Measurements from ENCODE around the gene KRTAP3-1. TPM values are rescaled to one million over a fixed set of nuclear protein-coding genes. Genes with fewer than 3 reads are reported as not detected.
"Not testable (repeated sequence)": the region's sequence is repeated elsewhere in the genome, so short reads cannot be mapped to it uniquely, and the experiment has no call there.

KRTAP3-1 gene
- total and polyA plus RNA-seq, 8 donors: 0.19 TPM; not detected in 7

GRCh38 chr17:41009301-41009760, 403 bp upstream of the KRTAP3-1 start:
- 14 to 18% methylated on average over 4 of the region's 4 CpGs for WGBS, 2 donors
- TF ChIP-seq CTCF (IDR thresholded peaks at IDR 0.05): no peak
- intact Hi-C loops (cut with DNase I): no loop called here
- Histone ChIP-seq H3K4me1 (no peaks in the 10 kb centered on the region), H3K4me3 (no peak overlapping the region), H3K36me3 (no peaks in the 10 kb centered on the region), H3K27me3 (no peaks in the 10 kb centered on the region), H3K9me3 (no peaks in the 10 kb centered on the region), H3K27ac (no peak overlapping the region)
- DNase-seq (no peak), FAIRE-seq (no peak), ATAC-seq (peak in 1 of 4 donors; percentile 46)

- DNase-seq: no peak
- Histone ChIP-seq H3K36me3 (no peaks in the 10 kb centered on the region), H3K27ac (no peak overlapping the region), H3K27me3 (no peaks in the 10 kb centered on the region), H3K9me3 (no peaks in the 10 kb centered on the region), H3K4me1 (no peaks in the 10 kb centered on the region), H3K4me3 (no peak overlapping the region)
- 81 to 88% methylated on average over 3 of the region's 3 CpGs for WGBS, 2 donors
- no peak for FAIRE-seq
- TF ChIP-seq CTCF (IDR thresholded peaks at IDR 0.05): no peak
- no peak for ATAC-seq
- intact Hi-C loops (cut with DNase I): no loop called here
Observed at GRCh38 chr17:41004397-41004796, 4.5 kb downstream of the KRTAP3-1 start.

- FAIRE-seq: no peak
- H3K27me3 ChIP-seq: no peaks in the 10 kb centered on the region
- no peak overlapping the region for H3K27ac ChIP-seq
- no peak overlapping the region for H3K4me3 ChIP-seq
- no peak for ATAC-seq
- intact Hi-C loops (cut with DNase I): no loop called here
- H3K4me1 ChIP-seq: no peaks in the 10 kb centered on the region
- H3K9me3 ChIP-seq: no peaks in the 10 kb centered on the region
- no peak for TF ChIP-seq CTCF (IDR thresholded peaks at IDR 0.05)
- no peak for DNase-seq
- H3K36me3 ChIP-seq: no peaks in the 10 kb centered on the region
- whole genome bisulfite sequencing, 2 donors: 43 to 48% methylated on average over 4 of the region's 4 CpGs
Observed at GRCh38 chr17:41003926-41004325, 5.0 kb downstream of the KRTAP3-1 start.

- H3K27me3 ChIP-seq: no peaks in the 10 kb centered on the region
- TF ChIP-seq CTCF (IDR thresholded peaks at IDR 0.05): no peak
- H3K9me3 ChIP-seq: no peaks in the 10 kb centered on the region
- ATAC-seq: no peak
- H3K27ac ChIP-seq: no peak overlapping the region
- 35 to 40% methylated on average over 5 of the region's 5 CpGs for WGBS, 2 donors
- H3K4me3 ChIP-seq: no peak overlapping the region
- intact Hi-C loops (cut with DNase I): no loop called here
- no peak for DNase-seq
- no peaks in the 10 kb centered on the region for H3K4me1 ChIP-seq
- no peak for FAIRE-seq
- no peaks in the 10 kb centered on the region for H3K36me3 ChIP-seq
Observed at GRCh38 chr17:41002814-41003213, 6.1 kb downstream of the KRTAP3-1 start.

GRCh38 chr17:41001795-41002194, 7.1 kb downstream of the KRTAP3-1 start:
- 57 to 71% methylated on average over 4 of the region's 4 CpGs for WGBS, 2 donors
- intact Hi-C loops (cut with DNase I): no loop called here
- no peak for FAIRE-seq
- Histone ChIP-seq H3K9me3 (no peaks in the 10 kb centered on the region), H3K27ac (no peak overlapping the region), H3K27me3 (no peaks in the 10 kb centered on the region), H3K36me3 (no peaks in the 10 kb centered on the region), H3K4me3 (no peak overlapping the region), H3K4me1 (no peaks in the 10 kb centered on the region)
- no peak for TF ChIP-seq CTCF (IDR thresholded peaks at IDR 0.05)
- ATAC-seq: no peak
- DNase-seq: no peak

GRCh38 chr17:40999563-40999962, 9.4 kb downstream of the KRTAP3-1 start, which contains the start of gene KRTAP3-2:
TSS of gene KRTAP3-2 (minus strand) at chr17:40999906. CDS start at chr17:40999853, 53 bp downstream.
- DNase-seq; H3K4me3 ChIP-seq; H3K27ac ChIP-seq; H3K4me1 ChIP-seq; H3K36me3 ChIP-seq; ATAC-seq; H3K27me3 ChIP-seq; intact Hi-C loops (cut with DNase I); H3K9me3 ChIP-seq; FAIRE-seq: not testable (repeated sequence)
- 68 to 91% methylated on average over 6 of the region's 6 CpGs for WGBS, 2 donors

All from pancreas (tissue), 10 donors.